Kidney glomerular epithelial cell (primary cell): ENCODE data around the gene POC1A.

ENCODE experiments used
- DNase-seq: peaks from one replicate; lab custom pipeline; 2025; lab: John Stamatoyannopoulos, UW

The POC1A gene

DNA sequence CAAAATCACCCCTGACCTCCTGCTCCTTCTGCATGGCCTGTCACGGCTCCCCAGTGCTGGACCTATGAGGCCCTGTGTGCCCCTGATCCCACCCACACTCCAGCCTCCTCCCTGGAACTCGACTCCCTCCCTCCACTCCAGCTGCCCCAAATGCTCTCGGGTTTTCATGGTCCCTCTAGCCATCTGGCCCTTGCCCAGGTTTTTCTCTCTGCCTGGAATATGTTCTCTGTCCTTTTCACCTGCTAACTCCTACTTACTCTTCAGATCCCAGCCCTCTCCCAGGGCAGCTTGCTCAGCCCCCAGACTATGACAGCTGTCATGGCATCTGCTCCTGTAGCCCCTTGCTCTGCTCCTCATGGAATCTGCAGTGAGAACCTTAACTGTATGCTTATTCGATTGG, 128.2 kb downstream of the POC1A start:
- DNase-seq, result no peak

DNA sequence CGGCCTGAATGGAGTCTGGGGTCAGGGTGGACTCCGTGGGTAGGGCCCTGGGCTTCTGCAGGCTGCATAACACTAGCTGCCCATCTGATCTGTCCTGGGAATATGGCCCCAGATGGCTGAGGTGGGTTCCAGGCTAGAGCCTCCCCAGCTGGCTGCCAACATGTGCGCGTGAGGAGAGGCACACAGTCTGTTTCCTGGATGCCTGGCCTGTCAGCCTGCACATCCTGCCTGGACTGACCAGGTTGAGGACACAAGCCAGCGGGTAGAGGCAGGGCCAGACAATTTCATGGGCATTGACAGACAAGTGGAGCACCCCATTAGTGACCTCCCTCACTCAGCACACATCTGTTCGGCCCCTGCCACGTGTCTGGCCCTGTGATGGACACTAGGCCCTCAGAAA, 128.8 kb downstream of the POC1A start:
- DNase-seq, result no peak
